ENCODE measurements around the gene SPATA16. TPM values are rescaled to one million over a fixed set of nuclear protein-coding genes. Genes with fewer than 3 reads are reported as not detected.

Gene SPATA16
- total RNA-seq, 1 donor from 2014 or later, result not detected

DNA sequence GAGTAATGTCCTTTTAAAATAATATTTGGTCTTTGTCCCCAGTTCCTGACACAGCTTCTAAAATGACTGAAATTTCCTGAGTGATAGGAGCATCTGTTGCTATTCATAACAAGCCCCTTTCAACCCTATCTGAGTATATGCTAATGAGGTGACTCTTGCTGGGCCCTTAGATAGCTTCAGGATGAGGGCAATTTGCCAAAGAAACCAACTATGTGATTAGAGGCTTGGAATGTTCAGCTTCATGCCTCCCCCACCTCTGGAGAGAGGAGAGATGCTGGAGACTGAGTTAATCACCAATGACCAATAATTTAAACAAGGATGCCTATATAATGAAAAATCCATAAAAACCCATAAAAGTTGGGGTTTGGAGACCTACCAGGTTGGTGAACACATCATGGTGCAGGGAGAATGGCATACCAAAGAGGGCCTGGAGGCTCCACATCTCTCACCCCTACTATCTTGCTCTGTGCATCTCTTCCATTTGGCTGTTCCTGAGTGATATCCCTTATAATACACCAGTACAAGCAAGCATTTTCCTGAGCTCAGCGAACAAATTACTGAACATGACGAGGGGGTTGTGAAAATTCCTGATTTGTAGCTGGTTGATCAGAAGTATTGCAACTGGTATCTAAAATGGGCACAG, 201.3 kb downstream of the SPATA16 start:
- Mint-ChIP-seq H3K4me3 (ENCODE audit: unreplicated experiment) (no peak overlapping the region), H3K4me1 (ENCODE audit: low read depth) (peaks cover 5% of the 10 kb centered on the region), H3K36me3 (ENCODE audit: low read depth) (no peaks in the 10 kb centered on the region), H3K27me3 (ENCODE audit: low read depth) (peaks cover 4% of the 10 kb centered on the region), H3K9me3 (ENCODE audit: low read depth) (peaks cover 3% of the 10 kb centered on the region), H3K27ac (ENCODE audit: unreplicated experiment) (no peak overlapping the region)
- TF ChIP-seq, protein P1, sequence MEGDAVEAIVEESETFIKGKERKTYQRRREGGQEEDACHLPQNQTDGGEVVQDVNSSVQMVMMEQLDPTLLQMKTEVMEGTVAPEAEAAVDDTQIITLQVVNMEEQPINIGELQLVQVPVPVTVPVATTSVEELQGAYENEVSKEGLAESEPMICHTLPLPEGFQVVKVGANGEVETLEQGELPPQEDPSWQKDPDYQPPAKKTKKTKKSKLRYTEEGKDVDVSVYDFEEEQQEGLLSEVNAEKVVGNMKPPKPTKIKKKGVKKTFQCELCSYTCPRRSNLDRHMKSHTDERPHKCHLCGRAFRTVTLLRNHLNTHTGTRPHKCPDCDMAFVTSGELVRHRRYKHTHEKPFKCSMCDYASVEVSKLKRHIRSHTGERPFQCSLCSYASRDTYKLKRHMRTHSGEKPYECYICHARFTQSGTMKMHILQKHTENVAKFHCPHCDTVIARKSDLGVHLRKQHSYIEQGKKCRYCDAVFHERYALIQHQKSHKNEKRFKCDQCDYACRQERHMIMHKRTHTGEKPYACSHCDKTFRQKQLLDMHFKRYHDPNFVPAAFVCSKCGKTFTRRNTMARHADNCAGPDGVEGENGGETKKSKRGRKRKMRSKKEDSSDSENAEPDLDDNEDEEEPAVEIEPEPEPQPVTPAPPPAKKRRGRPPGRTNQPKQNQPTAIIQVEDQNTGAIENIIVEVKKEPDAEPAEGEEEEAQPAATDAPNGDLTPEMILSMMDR (IDR thresholded peaks at IDR 0.05), result no peak
- no peak for DNase-seq (ENCODE audit: low spot score)

DNA sequence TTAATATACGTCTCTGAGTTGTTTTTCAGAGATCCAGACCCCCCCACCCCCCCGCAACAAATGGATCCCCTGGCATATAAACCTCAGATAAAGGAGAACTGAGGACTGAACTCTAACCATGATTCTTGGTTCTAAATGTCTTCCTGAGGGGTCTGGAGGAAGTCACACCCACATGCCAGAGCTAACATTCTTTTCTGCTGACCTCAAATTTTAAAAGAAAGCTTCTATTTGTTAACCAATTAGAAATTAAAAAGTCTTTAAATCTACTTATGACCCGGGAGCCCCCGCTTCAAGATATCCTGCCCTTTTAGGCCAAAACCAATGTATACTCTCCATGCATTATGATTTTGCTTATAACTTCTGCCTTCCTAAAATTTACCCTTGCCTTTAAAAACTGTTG, 202.2 kb downstream of the SPATA16 start:
- Mint-ChIP-seq H3K27ac (ENCODE audit: unreplicated experiment) (no peak overlapping the region), H3K27me3 (ENCODE audit: low read depth) (peaks cover 2% of the 10 kb centered on the region), H3K9me3 (ENCODE audit: low read depth) (no peaks in the 10 kb centered on the region), H3K4me3 (ENCODE audit: unreplicated experiment) (no peak overlapping the region), H3K36me3 (ENCODE audit: low read depth) (no peaks in the 10 kb centered on the region), H3K4me1 (ENCODE audit: low read depth) (peaks cover 5% of the 10 kb centered on the region)
- TF ChIP-seq, protein P1 (IDR thresholded peaks at IDR 0.05), result no peak
- no peak for DNase-seq (ENCODE audit: low spot score)

DNA sequence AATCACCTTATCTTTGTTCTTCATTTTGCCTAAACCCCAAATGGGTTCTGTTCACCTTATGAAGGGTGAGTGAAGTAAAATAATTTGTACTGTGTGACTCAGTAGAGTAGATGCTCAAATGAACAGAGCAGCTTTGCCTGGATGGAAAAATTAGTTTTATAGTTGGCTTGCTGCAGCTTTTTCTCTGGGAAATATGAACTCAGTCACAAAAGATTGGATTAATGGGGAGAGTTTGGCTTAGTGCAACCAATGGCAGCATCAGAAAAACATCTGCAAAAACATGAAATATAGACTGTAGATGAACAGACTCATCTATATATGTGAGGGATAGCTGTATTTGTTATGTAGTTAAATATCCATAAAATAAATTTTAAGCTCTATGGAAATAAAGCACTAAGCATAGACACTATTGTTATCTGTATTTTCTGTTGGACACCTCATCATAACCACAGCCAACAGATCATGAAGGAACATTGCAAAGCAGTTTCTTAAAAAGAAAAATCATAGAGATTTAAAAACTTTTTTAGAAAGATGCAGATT, 209.2 kb downstream of the SPATA16 start:
- TF ChIP-seq, protein P1 (IDR thresholded peaks at IDR 0.05), result no peak
- Mint-ChIP-seq H3K36me3 (ENCODE audit: low read depth) (no peaks in the 10 kb centered on the region), H3K27me3 (ENCODE audit: low read depth) (peaks cover 6% of the 10 kb centered on the region), H3K4me1 (ENCODE audit: low read depth) (no peaks in the 10 kb centered on the region), H3K27ac (ENCODE audit: unreplicated experiment) (no peak overlapping the region), H3K9me3 (ENCODE audit: low read depth) (no peaks in the 10 kb centered on the region), H3K4me3 (ENCODE audit: unreplicated experiment) (no peak overlapping the region)
- DNase-seq (ENCODE audit: low spot score), result no peak

DNA sequence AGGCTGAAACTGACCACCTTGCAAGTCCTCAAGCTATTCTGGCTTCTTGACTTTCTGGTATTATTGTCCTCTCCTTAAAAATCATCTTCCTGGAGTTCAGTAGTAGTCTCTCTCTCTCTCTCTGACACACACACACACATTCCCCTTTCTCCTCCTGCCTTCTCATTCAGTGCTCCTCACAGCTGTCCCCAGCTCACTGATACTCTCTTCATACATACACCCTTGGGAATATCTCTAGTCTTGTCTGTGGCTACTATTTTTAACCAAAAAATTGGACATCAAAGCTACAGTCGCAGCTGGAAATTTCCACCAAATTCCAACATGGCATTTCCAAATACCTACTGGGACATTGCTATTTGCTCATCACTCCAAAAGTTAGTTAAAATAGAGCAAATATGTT, 211.6 kb downstream of the SPATA16 start:
- peaks cover 10% of the 10 kb centered on the region for H3K27me3 Mint-ChIP-seq (ENCODE audit: low read depth)
- TF ChIP-seq, protein P1 (IDR thresholded peaks at IDR 0.05), result no peak
- no peak overlapping the region for H3K27ac Mint-ChIP-seq (ENCODE audit: unreplicated experiment)
- H3K36me3 Mint-ChIP-seq (ENCODE audit: low read depth), result no peaks in the 10 kb centered on the region
- H3K4me1 Mint-ChIP-seq (ENCODE audit: low read depth), result no peaks in the 10 kb centered on the region
- DNase-seq (ENCODE audit: low spot score), result no peak
- H3K4me3 Mint-ChIP-seq (ENCODE audit: unreplicated experiment), result no peak overlapping the region
- H3K9me3 Mint-ChIP-seq (ENCODE audit: low read depth), result no peaks in the 10 kb centered on the region

DNA sequence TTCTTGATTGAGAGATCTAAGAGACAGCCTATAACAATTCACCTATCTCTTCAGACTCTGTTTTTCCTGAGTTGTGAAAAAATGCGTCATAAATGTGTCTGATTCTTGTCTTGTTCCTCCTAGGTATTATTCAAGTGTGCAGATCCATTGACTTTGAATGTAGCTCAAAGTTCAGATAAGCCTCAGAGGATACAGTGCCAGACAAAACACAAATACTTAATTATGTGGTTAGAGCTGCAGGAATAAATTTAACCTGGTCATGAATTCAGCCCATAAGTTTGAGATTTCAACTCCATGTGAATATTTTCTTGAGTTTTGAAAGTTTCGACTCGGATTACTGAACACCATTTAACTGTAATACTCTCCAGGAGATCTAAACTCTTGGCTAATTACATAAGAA, 216.5 kb downstream of the SPATA16 start:
- no peak for DNase-seq (ENCODE audit: low spot score)
- Mint-ChIP-seq H3K4me3 (ENCODE audit: unreplicated experiment) (no peak overlapping the region), H3K27ac (ENCODE audit: unreplicated experiment) (no peak overlapping the region), H3K36me3 (ENCODE audit: low read depth) (no peaks in the 10 kb centered on the region), H3K4me1 (ENCODE audit: low read depth) (no peaks in the 10 kb centered on the region), H3K27me3 (ENCODE audit: low read depth) (peaks cover 4% of the 10 kb centered on the region), H3K9me3 (ENCODE audit: low read depth) (no peaks in the 10 kb centered on the region)
- TF ChIP-seq, protein P1 (IDR thresholded peaks at IDR 0.05), result no peak

Data from chondrocyte (in vitro differentiated cells).